Measurements from ENCODE around the gene DMRT1. TPM values are rescaled to one million over a fixed set of nuclear protein-coding genes. Genes with fewer than 3 reads are reported as not detected.

The DMRT1 gene
- total RNA-seq, 1 experiment from 2014 or later, result 0.47 TPM

DNA sequence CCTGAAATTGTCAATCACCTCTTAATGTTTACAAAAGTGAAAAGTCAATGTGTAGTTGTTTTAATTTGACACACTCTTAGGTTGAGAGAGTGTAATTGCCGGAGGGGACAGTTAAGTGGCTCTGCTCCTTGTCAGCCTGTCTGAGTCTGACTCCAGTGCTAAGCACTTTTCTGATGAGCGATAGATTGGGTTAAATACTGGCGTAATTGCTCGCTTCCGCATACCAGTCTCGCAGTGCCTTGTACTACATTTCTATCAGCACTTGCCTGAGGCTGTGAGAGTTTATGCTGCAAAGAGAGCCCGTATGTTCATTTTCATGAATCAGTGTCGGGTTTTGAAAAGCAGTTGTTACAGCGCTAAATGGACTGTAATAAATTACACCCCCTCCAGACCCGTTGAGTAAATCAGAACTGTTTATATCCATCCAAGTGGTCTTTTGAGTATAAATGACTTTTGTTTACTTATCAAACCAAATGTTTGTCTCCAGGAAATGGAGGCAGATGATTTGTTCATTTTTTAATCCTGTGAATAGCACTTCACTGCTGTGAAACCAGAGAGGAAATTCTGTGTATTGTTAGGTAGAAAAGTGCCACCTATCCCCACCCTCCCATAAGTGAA lies 94.0 kb downstream of the DMRT1 start:
- no peak overlapping the region for H3K4me3 ChIP-seq (replicated peaks in 1 of 2; ENCODE audit: low read depth in 1 of 2, low read length in 2 of 2)
- H3K79me2 ChIP-seq (ENCODE audit: insufficient read depth, low read length), result no peaks in the 10 kb centered on the region
- no TSS peak for BruUV-seq (replicated peaks)
- ChIA-PET RAD21 (ENCODE audit: low non-redundant PET in 1 of 2, low total read pairs in 2 of 2, uncharacterized antibody in 2 of 2, unreplicated experiment in 2 of 2) (no interaction called here), CTCF (no interaction called here), POLR2A (no interaction called here)
- no peak overlapping the region for H2AFZ ChIP-seq (ENCODE audit: low read depth, low read length, poor library complexity, severe bottlenecking)
- no peaks in the 10 kb centered on the region for H3K9me2 ChIP-seq (ENCODE audit: insufficient read depth)
- H3K27ac ChIP-seq (ENCODE audit: low read depth, low read length), result no peak overlapping the region
- H4K20me1 ChIP-seq (ENCODE audit: insufficient read depth), result no peaks in the 10 kb centered on the region
- H3K9me3 ChIP-seq (ENCODE audit: control insufficient read depth in 1 of 2, insufficient read depth in 1 of 2, low read depth in 1 of 2, low read length in 2 of 2), result no peaks in the 10 kb centered on the region
- no peak overlapping the region for H3K9ac ChIP-seq (ENCODE audit: low read length)
- intact Hi-C loops (cut with micrococcal nuclease), result no loop called here
- DNase-seq (ENCODE audit: low read depth, low spot score), result no peak
- H3K27me3 ChIP-seq (ENCODE audit: insufficient read depth, low read length), result peaks cover 26% of the 10 kb centered on the region; the same call in 1 of the 2 replicates
- H3K4me1 ChIP-seq (ENCODE audit: control insufficient read depth in 1 of 2, insufficient read depth in 2 of 2, low read length in 2 of 2), result no peaks in the 10 kb centered on the region
- H3K4me2 ChIP-seq (ENCODE audit: low read length), result no peak overlapping the region
- no peak for ATAC-seq
- no peak for TF ChIP-seq FOSL1 (IDR thresholded peaks at IDR 0.05; ENCODE audit: low read depth)
- no peak for TF ChIP-seq CBX3 (IDR thresholded peaks at IDR 0.05; ENCODE audit: low read depth)
- TF ChIP-seq YY1 (IDR thresholded peaks at IDR 0.05; ENCODE audit: extremely low read depth, insufficient replicate concordance, low read depth, low read length), result no peak
- TF ChIP-seq RAD21 (IDR thresholded peaks at IDR 0.05; ENCODE audit: low read depth), result no peak
- no peak for TF ChIP-seq EZH2 (IDR thresholded peaks at IDR 0.05)
- no peak for TF ChIP-seq POLR2AphosphoS5 (IDR thresholded peaks at IDR 0.05; ENCODE audit: low read depth, low read length)
- TF ChIP-seq, protein P1, sequence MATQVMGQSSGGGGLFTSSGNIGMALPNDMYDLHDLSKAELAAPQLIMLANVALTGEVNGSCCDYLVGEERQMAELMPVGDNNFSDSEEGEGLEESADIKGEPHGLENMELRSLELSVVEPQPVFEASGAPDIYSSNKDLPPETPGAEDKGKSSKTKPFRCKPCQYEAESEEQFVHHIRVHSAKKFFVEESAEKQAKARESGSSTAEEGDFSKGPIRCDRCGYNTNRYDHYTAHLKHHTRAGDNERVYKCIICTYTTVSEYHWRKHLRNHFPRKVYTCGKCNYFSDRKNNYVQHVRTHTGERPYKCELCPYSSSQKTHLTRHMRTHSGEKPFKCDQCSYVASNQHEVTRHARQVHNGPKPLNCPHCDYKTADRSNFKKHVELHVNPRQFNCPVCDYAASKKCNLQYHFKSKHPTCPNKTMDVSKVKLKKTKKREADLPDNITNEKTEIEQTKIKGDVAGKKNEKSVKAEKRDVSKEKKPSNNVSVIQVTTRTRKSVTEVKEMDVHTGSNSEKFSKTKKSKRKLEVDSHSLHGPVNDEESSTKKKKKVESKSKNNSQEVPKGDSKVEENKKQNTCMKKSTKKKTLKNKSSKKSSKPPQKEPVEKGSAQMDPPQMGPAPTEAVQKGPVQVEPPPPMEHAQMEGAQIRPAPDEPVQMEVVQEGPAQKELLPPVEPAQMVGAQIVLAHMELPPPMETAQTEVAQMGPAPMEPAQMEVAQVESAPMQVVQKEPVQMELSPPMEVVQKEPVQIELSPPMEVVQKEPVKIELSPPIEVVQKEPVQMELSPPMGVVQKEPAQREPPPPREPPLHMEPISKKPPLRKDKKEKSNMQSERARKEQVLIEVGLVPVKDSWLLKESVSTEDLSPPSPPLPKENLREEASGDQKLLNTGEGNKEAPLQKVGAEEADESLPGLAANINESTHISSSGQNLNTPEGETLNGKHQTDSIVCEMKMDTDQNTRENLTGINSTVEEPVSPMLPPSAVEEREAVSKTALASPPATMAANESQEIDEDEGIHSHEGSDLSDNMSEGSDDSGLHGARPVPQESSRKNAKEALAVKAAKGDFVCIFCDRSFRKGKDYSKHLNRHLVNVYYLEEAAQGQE (IDR thresholded peaks at IDR 0.05; ENCODE audit: low read depth), result no peak
- no peak for TF ChIP-seq ELF1 (IDR thresholded peaks at IDR 0.05; ENCODE audit: borderline replicate concordance, low read depth)
- no peak for TF ChIP-seq EGR1 (IDR thresholded peaks at IDR 0.05; ENCODE audit: low read depth)
- H3K36me3 ChIP-seq (ENCODE audit: control insufficient read depth in 1 of 2, insufficient read depth in 2 of 2, low read length in 2 of 2), result no peaks in the 10 kb centered on the region
